HG03095 (cell line): ENCODE measurements around the gene LRRC4.

Experiments
- ATAC-seq: cut with Tn5 transposase; IDR thresholded peaks from one replicate; pipeline ENCODE4 v1.9.1; 2021; ENCODE audit warnings: moderate library complexity; ENCODE audit not compliant: unreplicated experiment

LRRC4 gene

GRCh38 chr7:128032605-128033235 lies 1.5 kb upstream of the LRRC4 start:
- no peak for ATAC-seq

GRCh38 chr7:128031901-128032604 lies 816 bp upstream of the LRRC4 start:
- ATAC-seq, result peak; percentile 53

- no peak for ATAC-seq
Measured at GRCh38 chr7:128030263-128030653, 979 bp downstream of the LRRC4 start.

- no peak for ATAC-seq
Measured at GRCh38 chr7:128029405-128029995, 1.7 kb downstream of the LRRC4 start.

- ATAC-seq, result no peak
Measured at GRCh38 chr7:128027485-128027980, 3.7 kb downstream of the LRRC4 start.

GRCh38 chr7:128026551-128026950 lies 4.7 kb downstream of the LRRC4 start:
- no peak for ATAC-seq

- no peak for ATAC-seq
Measured at GRCh38 chr7:128025819-128026218, 5.4 kb downstream of the LRRC4 start.

- ATAC-seq, result no peak
Measured at GRCh38 chr7:128025380-128025779, 5.9 kb downstream of the LRRC4 start.

- no peak for ATAC-seq
Measured at GRCh38 chr7:128024151-128024550, 7.1 kb downstream of the LRRC4 start.

GRCh38 chr7:128022631-128023532 lies 8.4 kb downstream of the LRRC4 start:
- no peak for ATAC-seq

- ATAC-seq, result no peak
Measured at GRCh38 chr7:128021366-128021765, 9.9 kb downstream of the LRRC4 start.

- ATAC-seq, result no peak
Measured at GRCh38 chr7:128020159-128020558, 11.1 kb downstream of the LRRC4 start.

- ATAC-seq, result no peak
Measured at GRCh38 chr7:128019288-128019687, 11.9 kb downstream of the LRRC4 start.

- ATAC-seq, result no peak
Measured at GRCh38 chr7:128017862-128018845, 13.1 kb downstream of the LRRC4 start.

- ATAC-seq, result no peak
Measured at GRCh38 chr7:128017460-128017859, 13.8 kb downstream of the LRRC4 start.

- ATAC-seq, result no peak
Measured at GRCh38 chr7:128014811-128015210, 16.4 kb downstream of the LRRC4 start.

GRCh38 chr7:128011131-128011661 lies 20.0 kb downstream of the LRRC4 start:
- ATAC-seq, result no peak

GRCh38 chr7:128010391-128011127 lies 20.7 kb downstream of the LRRC4 start:
- ATAC-seq, result no peak

GRCh38 chr7:128008744-128009143 lies 22.5 kb downstream of the LRRC4 start:
- ATAC-seq, result no peak
